Posterior cingulate gyrus (tissue), 11 donors: ENCODE measurements around the gene ERO1A.

Source experiments
- DNase-seq, 10 donors: peaks; one replicate each; pipeline versions ENCODE4 v3.0.0 to v3.0.0-alpha.2; 2020 to 2021; ENCODE audit warnings: mixed read lengths in 3 of 10
- intact Hi-C: fragments of 100-400 bp; cut with DNase I; formaldehyde crosslinking; loops from one replicate; pipeline ENCODE4 v1.15.1; 2023

The ERO1A gene

GRCh38 chr14:52618602-52619001 lies 76.8 kb downstream of the ERO1A start:
- no peak for DNase-seq
- intact Hi-C loops = no loop called here

GRCh38 chr14:52610187-52610586 lies 85.2 kb downstream of the ERO1A start:
- DNase-seq = no peak
- intact Hi-C loops = no loop called here

- intact Hi-C loops = no loop called here
- DNase-seq = no peak
These were observed 85.8 kb downstream of the ERO1A start for GRCh38 chr14:52609445-52610044.

- intact Hi-C loops = no loop called here
- DNase-seq = no peak
These were observed 88.3 kb downstream of the ERO1A start for GRCh38 chr14:52607061-52607460.

- intact Hi-C loops = no loop called here
- no peak for DNase-seq
These were observed 93.2 kb downstream of the ERO1A start for GRCh38 chr14:52602131-52602530.

- no peak for DNase-seq
- intact Hi-C loops = no loop called here
These were observed 95.4 kb downstream of the ERO1A start for GRCh38 chr14:52599974-52600373.

GRCh38 chr14:52598568-52598967 lies 96.8 kb downstream of the ERO1A start:
- DNase-seq = no peak
- intact Hi-C loops = no loop called here

- DNase-seq = no peak
- intact Hi-C loops = no loop called here
These were observed 98.5 kb downstream of the ERO1A start for GRCh38 chr14:52596861-52597260.

GRCh38 chr14:52596320-52596719 lies 99.0 kb downstream of the ERO1A start:
- intact Hi-C loops = no loop called here
- DNase-seq = peak in 1 of 10 donors; percentile 70

- intact Hi-C loops = no loop called here
- DNase-seq = no peak
These were observed 105.0 kb downstream of the ERO1A start for GRCh38 chr14:52590318-52590717.
